Activated naive CD8-positive, alpha-beta T cell treated with anti-CD3 and anti-CD28 coated beads for 36 hours (primary cell): ENCODE results near the gene TMPRSS13. TPM values are rescaled to one million over a fixed set of nuclear protein-coding genes. Genes with fewer than 3 reads are reported as not detected.
"Not testable (repeated sequence)": the region's sequence is repeated elsewhere in the genome, so short reads cannot be mapped to it uniquely, and the experiment has no call there.

Source experiments
- DNase-seq: peaks from one replicate; pipeline ENCODE4 v3.0.0; 2021
- H3K27ac Mint-ChIP-seq: one replicate; pipeline ENCODE4 v1.8.0; 2022; ENCODE audit warnings: mild to moderate bottlenecking, moderate library complexity, mixed read lengths
- H3K27me3 Mint-ChIP-seq: one replicate; pipeline ENCODE4 v1.8.0; 2022; ENCODE audit warnings: mild to moderate bottlenecking, mixed read lengths
- H3K36me3 Mint-ChIP-seq: one replicate; pipeline ENCODE4 v1.8.0; 2021; ENCODE audit warnings: mild to moderate bottlenecking, mixed read lengths
- H3K4me1 Mint-ChIP-seq: one replicate; pipeline ENCODE4 v1.8.0; 2021; ENCODE audit warnings: mixed read lengths
- H3K4me3 Mint-ChIP-seq: one replicate; pipeline ENCODE4 v1.8.0; 2022; ENCODE audit warnings: mild to moderate bottlenecking, moderate library complexity, mixed read lengths
- H3K9me3 Mint-ChIP-seq: one replicate; pipeline ENCODE4 v1.8.0; 2022; ENCODE audit warnings: mixed read lengths
- total RNA-seq, 2 experiments: library from RNA; stranded (reverse); gene quantifications; one replicate each; pipeline ENCODE4 v1.2.3, GENCODE V29; 2021

TMPRSS13 gene
- total RNA-seq, 2 experiments from 2014 or later, result 1.9 to 3.4 TPM

DNA sequence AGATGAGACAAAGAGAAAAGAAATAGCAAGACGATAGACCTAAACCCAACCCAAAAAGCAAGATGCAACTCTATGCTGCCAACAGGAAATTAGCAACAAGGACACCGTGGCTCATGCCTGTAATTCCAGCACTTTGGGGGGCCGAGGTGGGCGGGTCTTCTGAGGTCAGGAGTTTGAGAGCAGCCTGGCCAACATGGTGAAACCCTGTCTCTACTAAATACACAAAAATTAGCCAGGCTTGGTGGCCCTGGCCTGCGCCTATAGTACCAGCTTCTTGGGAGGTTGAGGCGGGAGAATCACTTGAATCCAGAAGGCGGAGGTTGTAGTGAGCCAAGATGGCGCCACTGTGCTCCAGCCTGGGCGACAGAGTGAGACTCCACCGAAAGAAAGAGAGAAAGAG, 32.7 kb upstream of the TMPRSS13 start:
- H3K4me3 Mint-ChIP-seq, result no peak overlapping the region
- no peak overlapping the region for H3K27ac Mint-ChIP-seq
- no peak for DNase-seq

DNA sequence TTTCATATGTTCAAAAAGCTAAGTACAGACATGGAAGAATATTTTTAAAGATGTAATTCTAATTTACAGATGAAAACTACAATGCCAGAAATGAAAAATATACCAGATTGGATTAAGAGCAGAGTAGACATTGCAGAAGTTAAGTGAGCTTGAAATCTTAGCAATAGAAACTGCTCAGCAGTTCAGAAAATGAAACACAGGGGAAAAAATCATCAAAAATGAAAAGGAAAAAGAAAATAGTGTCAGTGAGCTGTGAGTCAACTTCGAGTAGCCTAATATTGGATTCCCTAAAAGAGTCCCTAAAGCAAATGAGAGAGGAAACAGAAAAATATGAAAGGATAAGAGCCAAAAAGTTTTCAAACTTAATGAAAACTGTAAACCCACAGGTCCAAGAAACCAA, 31.2 kb upstream of the TMPRSS13 start:
- Mint-ChIP-seq H3K27me3 (no peaks in the 10 kb centered on the region), H3K27ac (peak overlapping the region; percentile 72), H3K9me3 (peaks cover 20% of the 10 kb centered on the region), H3K4me3 (peak overlapping the region; percentile 6), H3K36me3 (peaks cover 30% of the 10 kb centered on the region), H3K4me1 (peaks cover 33% of the 10 kb centered on the region)
- no peak for DNase-seq

More for the DNA sequence above, 32.7 kb upstream of the TMPRSS13 start:
- Mint-ChIP-seq H3K27me3 (no peaks in the 10 kb centered on the region), H3K36me3 (peaks cover 26% of the 10 kb centered on the region), H3K9me3 (peaks cover 17% of the 10 kb centered on the region), H3K4me1 (peaks cover 33% of the 10 kb centered on the region)

- peak overlapping the region; percentile 30 for H3K4me3 Mint-ChIP-seq
- no peaks in the 10 kb centered on the region for H3K27me3 Mint-ChIP-seq
Measured at GRCh38 chr11:117959438-117960149, 30.4 kb upstream of the TMPRSS13 start.

DNA sequence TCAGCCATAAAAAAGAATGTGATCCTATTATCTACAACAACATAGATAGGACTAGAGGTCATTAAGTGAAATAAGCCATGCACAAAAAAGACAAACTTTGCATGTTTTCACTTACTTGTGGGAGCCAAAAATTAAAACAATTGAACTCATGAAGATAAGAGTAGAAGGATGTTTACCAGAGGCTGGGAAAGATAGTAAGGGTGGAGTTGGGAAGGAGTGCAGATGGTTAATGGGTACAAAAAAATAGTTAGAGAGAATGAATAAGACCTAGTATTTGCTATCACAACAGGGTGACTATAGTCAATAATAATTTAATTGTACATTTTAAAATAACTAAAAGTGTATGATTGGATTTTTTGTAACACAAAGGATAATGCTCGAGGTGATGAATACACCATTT, 29.7 kb upstream of the TMPRSS13 start:
- Mint-ChIP-seq H3K27me3 (no peaks in the 10 kb centered on the region), H3K36me3 (peaks cover 30% of the 10 kb centered on the region), H3K9me3 (peaks cover 20% of the 10 kb centered on the region), H3K4me1 (peaks cover 42% of the 10 kb centered on the region), H3K4me3 (no peak overlapping the region), H3K27ac (no peak overlapping the region)
- DNase-seq, result no peak

More at GRCh38 chr11:117959438-117960149, 30.4 kb upstream of the TMPRSS13 start:
- Mint-ChIP-seq H3K27ac (peak overlapping the region; percentile 72), H3K9me3 (peaks cover 20% of the 10 kb centered on the region), H3K4me1 (peaks cover 37% of the 10 kb centered on the region), H3K36me3 (peaks cover 30% of the 10 kb centered on the region)
- no peak for DNase-seq

DNA sequence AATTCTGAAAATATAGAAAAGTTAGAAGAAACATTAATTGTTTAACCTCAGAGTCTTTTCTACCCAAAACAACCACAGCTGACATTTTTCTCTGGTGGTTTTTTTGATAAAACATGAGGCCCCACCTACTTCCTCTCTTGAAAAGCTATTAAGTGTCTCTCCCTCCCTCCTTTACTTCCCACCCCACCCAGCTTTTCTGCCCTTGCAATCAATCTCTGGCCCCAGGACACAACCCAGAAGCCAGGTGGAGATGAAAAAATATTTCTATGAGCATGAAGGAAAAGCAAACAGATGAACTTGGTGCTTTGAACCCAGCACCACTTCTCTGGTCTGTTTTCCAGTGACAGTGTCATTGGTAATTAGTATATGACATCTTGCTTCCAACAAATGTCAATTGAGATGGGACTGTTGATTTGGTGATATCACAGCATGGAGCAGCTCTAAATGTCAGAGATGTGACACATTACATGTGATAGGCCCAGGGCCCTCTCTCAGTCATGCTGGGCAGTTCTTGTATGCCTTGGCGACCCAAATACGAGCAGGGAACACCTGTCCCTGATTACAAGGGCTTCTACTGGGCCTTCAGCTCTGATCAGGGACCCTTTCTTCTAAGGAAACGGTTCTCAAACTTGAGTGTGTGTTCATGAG, 23.9 kb upstream of the TMPRSS13 start:
- Mint-ChIP-seq H3K4me1 (peaks cover 70% of the 10 kb centered on the region), H3K27me3 (no peaks in the 10 kb centered on the region), H3K36me3 (peaks cover 13% of the 10 kb centered on the region), H3K9me3 (peaks cover 11% of the 10 kb centered on the region), H3K4me3 (peak overlapping the region; percentile 35), H3K27ac (peak overlapping the region; percentile 85)
- DNase-seq, result no peak

DNA sequence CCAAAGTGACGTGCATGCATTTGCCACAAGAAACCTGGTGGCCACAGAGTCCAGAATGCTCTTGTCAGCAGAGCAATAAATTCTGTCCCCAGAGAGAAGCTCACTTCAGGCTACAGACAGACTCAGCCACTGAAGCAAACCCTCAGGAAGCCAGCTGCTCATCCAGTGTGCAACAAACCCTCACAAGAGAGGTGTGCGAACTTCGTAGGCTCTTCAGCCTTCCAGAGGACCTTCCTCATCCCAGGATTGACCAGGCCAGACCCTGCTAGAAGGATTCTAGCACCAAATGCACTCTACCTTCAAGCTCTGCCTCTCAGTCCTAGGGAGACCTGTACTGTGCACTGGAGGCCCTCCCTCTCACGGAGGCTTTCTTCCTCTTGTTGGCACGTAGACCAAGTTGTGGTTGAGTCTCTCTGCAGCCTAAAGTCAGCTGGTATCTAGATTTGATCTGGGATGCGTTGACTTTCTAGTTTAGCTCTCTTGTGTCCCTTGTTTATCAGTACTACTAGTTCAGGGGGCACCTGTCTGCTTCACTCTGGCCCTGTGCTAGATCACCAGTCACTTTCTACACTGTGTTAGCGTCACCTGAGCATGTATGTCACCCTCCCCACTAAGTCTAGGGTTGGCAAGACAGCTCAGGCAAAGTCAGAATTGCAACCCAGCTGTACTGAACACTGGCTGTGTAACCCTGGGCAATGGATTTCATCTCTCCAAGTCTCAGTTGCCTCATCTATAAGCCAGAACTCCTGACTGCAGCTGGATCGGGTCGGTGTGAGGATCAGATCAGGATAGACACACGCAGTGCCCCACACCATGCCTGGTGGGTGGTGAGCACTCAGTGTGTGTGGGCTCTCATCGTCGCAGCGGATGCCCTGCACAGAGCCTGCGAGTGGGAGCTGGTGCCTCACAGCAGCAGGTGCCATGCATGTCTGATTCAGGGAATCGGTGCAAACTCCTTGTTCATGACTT, 22.1 kb upstream of the TMPRSS13 start:
- H3K27ac Mint-ChIP-seq, result peak overlapping the region; percentile 63
- no peaks in the 10 kb centered on the region for H3K36me3 Mint-ChIP-seq
- peak overlapping the region; percentile 20 for H3K4me3 Mint-ChIP-seq
- H3K9me3 Mint-ChIP-seq, result no peaks in the 10 kb centered on the region
- H3K4me1 Mint-ChIP-seq, result peaks cover 80% of the 10 kb centered on the region
- DNase-seq, result no peak
- no peaks in the 10 kb centered on the region for H3K27me3 Mint-ChIP-seq

- Mint-ChIP-seq H3K27ac (peak overlapping the region; percentile 63), H3K36me3 (no peaks in the 10 kb centered on the region), H3K27me3 (no peaks in the 10 kb centered on the region), H3K9me3 (no peaks in the 10 kb centered on the region), H3K4me1 (peaks cover 90% of the 10 kb centered on the region), H3K4me3 (no peak overlapping the region)
- DNase-seq, result no peak
Measured at GRCh38 chr11:117950301-117950700, 21.1 kb upstream of the TMPRSS13 start.

GRCh38 chr11:117949062-117949461, 19.9 kb upstream of the TMPRSS13 start:
- Mint-ChIP-seq H3K36me3 (no peaks in the 10 kb centered on the region), H3K4me1 (peaks cover 94% of the 10 kb centered on the region), H3K27ac (peak overlapping the region; percentile 39), H3K27me3 (no peaks in the 10 kb centered on the region), H3K9me3 (no peaks in the 10 kb centered on the region), H3K4me3 (no peak overlapping the region)
- no peak for DNase-seq

DNA sequence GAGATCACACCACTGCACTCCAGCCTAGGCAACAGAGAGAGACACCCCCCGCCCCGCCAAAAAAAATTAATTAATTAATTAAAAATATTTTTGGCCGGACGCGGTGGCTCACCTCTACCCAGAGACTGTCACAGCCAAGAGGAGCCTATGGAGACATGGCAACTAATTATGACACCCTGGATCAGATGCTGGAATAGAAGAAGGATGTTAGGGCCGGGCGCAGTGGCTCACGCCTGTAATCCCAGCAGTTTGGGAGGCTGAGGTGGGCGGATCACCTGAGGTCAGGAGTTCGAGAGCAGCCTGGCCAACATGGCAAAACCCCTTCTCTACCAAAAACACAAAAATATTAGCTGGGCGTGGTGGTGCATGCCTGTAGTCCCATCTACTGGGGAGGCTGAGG, 19.3 kb upstream of the TMPRSS13 start:
- not testable (repeated sequence) for H3K27ac Mint-ChIP-seq, DNase-seq, H3K4me3 Mint-ChIP-seq, H3K36me3 Mint-ChIP-seq, H3K27me3 Mint-ChIP-seq, H3K9me3 Mint-ChIP-seq
- H3K4me1 Mint-ChIP-seq, result peaks cover 89% of the 10 kb centered on the region

DNA sequence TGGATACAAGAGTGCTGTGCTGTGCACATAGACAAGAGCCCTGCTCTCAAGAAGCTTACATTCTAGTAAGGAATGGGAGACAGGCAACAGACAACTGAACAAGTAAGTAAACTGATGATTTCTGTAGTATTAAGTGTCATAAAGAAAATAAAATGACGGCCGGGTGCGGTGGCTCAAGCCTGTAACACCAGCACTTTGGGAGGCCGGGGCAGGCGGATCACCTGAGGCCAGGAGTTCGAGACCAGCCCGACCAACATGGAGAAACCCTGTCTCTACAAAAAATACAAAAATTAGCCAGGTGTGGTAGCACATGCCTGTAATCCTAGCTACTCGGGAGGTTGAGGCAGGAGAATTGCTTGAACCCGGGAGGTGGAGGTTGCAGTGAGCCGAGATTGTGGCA, 18.5 kb upstream of the TMPRSS13 start:
- not testable (repeated sequence) for DNase-seq, H3K4me3 Mint-ChIP-seq, H3K36me3 Mint-ChIP-seq, H3K27me3 Mint-ChIP-seq, H3K9me3 Mint-ChIP-seq
- H3K27ac Mint-ChIP-seq, result peak overlapping the region; percentile 52
- peaks cover 82% of the 10 kb centered on the region for H3K4me1 Mint-ChIP-seq

DNA sequence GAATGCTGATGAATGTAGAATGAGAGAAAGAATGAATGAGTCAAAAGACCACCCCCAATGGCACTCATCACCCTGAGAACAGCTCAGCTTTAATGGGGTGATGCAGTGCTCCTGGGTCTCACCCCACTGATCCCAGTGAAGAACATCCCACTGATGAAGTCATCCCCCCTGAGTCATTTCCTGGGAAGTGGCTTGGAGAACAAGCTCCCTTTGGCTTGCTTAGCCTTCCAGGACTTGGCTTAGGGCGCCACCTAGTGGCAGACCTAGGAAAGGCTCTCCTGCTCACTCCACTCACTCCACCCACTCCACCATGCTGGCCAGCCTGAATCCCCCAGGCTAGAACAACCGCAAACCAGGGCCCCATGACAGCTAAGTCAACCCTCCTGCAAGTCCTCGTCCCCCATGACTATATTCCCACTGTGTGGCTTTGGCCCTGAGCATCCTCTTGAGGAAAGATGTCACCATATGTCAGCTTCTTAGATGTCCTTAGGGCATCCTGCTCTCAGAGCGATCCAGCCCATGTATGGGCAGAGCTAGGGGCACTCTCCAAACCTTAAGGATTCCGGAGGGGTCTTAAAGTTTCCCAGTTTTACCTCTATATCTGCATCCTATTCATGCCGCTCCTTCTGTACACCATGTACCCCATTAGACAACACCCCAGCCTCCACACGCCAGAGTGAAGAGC, 17.8 kb upstream of the TMPRSS13 start:
- no peak overlapping the region for H3K4me3 Mint-ChIP-seq
- H3K9me3 Mint-ChIP-seq, result no peaks in the 10 kb centered on the region

DNA sequence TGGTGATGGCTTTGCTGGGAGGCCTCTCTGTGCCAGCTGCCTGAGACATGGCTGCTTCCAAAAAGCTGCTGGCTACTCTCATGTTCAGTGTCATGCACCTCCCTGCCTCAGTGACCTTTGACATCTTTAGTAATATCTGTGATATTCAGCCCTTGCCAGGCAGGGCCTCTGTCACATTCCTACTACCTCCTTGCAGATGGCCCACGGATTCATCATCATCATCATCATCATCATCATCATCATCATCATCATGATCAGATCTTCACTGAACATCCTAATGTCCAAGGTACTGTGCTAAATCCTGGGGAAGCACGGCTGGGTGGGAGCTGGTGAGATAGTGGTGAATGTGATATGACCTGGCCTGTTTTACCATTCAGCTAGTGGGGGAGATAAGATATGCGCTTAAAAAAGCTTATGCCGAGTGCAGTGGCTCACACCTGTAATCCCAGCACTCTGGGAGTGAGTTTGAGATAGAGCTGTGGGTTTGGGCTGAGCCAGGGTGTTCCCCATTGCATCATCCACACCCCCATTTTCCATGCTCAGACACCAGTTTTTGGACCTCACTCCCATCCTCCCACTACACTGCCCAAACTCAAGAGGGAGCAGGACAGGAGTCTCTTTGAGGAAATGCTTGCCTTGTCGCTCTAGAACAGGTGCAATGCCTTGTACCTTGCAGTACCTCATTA, 17.1 kb upstream of the TMPRSS13 start:
- Mint-ChIP-seq H3K27ac (peak overlapping the region; percentile 51), H3K4me3 (no peak overlapping the region), H3K4me1 (peaks cover 69% of the 10 kb centered on the region), H3K36me3 (no peaks in the 10 kb centered on the region), H3K9me3 (no peaks in the 10 kb centered on the region), H3K27me3 (no peaks in the 10 kb centered on the region)
- DNase-seq, result no peak

More for the DNA sequence above, 17.8 kb upstream of the TMPRSS13 start:
- Mint-ChIP-seq H3K36me3 (no peaks in the 10 kb centered on the region), H3K27ac (peak overlapping the region; percentile 51), H3K27me3 (no peaks in the 10 kb centered on the region), H3K4me1 (peaks cover 75% of the 10 kb centered on the region)
- DNase-seq, result peak; percentile 81

DNA sequence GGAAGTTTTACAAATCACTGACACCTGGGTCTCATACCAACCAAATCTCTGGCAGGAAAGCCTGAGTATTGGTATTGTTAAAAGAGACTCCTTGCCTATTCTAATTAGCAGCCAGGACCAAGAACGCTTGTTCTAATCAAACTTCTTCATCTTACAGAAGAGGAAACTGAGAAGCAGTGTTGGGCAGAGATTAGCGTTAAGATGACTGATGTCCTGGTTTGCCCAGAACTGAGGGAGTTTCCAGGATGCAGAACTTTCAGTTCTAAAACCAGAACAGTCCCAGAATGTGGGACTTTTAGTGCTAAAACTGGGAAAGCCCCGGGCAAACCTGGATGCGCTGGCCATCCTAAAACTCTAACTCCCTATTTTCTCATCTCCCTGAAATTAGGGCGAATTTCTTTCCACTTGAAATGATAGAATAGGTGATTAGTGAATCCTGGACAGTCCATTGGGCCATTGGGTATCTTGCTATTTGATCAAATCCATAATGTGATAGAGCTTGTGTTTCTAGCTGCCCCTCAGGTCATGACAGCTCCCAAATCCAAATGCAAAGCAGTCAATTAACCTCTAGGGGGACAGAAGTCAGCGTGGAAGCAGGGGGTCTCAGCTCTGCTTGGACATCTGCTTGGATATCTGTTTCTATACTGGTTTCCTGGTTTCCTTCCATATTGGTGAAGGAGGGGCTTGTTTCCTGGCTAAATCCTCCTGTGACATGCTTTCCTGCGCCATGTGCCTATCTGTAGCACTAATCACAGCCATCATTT, 16.0 kb upstream of the TMPRSS13 start:
- Mint-ChIP-seq H3K27me3 (no peaks in the 10 kb centered on the region), H3K27ac (no peak overlapping the region), H3K9me3 (no peaks in the 10 kb centered on the region), H3K4me3 (no peak overlapping the region), H3K4me1 (peaks cover 61% of the 10 kb centered on the region), H3K36me3 (no peaks in the 10 kb centered on the region)
- no peak for DNase-seq
